Duodenal mucosa (tissue), 2 donors: ENCODE data around the gene SOWAHD.

Experiments
- H3K27ac ChIP-seq: one replicate; pipeline ENCODE4 v1.7.0; 2013; ENCODE audit warnings: low read depth, low read length
- H3K27me3 ChIP-seq, 2 donors: one replicate each; pipeline ENCODE4 v1.7.0; 2013; ENCODE audit warnings: low read length in 2 of 2, control low read depth in 1 of 2; ENCODE audit not compliant: insufficient read depth in 2 of 2, control insufficient read depth in 1 of 2
- H3K36me3 ChIP-seq, 2 donors: one replicate each; pipeline ENCODE4 v1.7.0; 2013; ENCODE audit warnings: low read length in 2 of 2, control low read depth in 1 of 2; ENCODE audit not compliant: insufficient read depth in 2 of 2, control insufficient read depth in 1 of 2
- H3K4me1 ChIP-seq, 2 donors: one replicate each; pipeline ENCODE4 v1.7.0; 2013; ENCODE audit warnings: low read length in 2 of 2, control low read depth in 1 of 2; ENCODE audit not compliant: insufficient read depth in 2 of 2, control insufficient read depth in 1 of 2
- H3K4me3 ChIP-seq, 2 donors: one replicate each; pipeline ENCODE4 v1.7.0; 2013; ENCODE audit warnings: low read length in 2 of 2, low read depth in 1 of 2
- H3K9ac ChIP-seq, 2 donors: one replicate each; pipeline ENCODE4 v1.7.0; 2013; ENCODE audit warnings: low read length in 2 of 2, low read depth in 1 of 2
- H3K9me3 ChIP-seq, 2 donors: one replicate each; pipeline ENCODE4 v1.7.0; 2013; ENCODE audit warnings: low read length in 2 of 2, control low read depth in 1 of 2; ENCODE audit not compliant: control insufficient read depth in 1 of 2

Gene SOWAHD

GRCh38 chrX:119757979-119758730, at the start of gene SOWAHD:
Gene SOWAHD (plus strand): TSS chrX:119758588. CDS start chrX:119758668, 80 bp downstream.
- Histone ChIP-seq H3K9ac (peak within 1 kb of the TSS; percentile 54 to 63), H3K27ac (peak within 1 kb of the TSS; percentile 84), H3K4me3 (peak within 1 kb of the TSS; percentile 62), H3K36me3 (no peaks in the 10 kb centered on the region), H3K9me3 (no peaks in the 10 kb centered on the region), H3K27me3 (no peaks in the 10 kb centered on the region), H3K4me1 (peaks cover 25 to 30% of the 10 kb centered on the region in 2 donors)

GRCh38 chrX:119708936-119709335, 49.5 kb upstream of the SOWAHD start:
- Histone ChIP-seq H3K27me3 (no peaks in the 10 kb centered on the region), H3K27ac (no peak overlapping the region), H3K9ac (no peak overlapping the region), H3K9me3 (no peaks in the 10 kb centered on the region), H3K4me1 (no peaks in the 10 kb centered on the region), H3K36me3 (no peaks in the 10 kb centered on the region), H3K4me3 (no peak overlapping the region)

GRCh38 chrX:119709630-119710029, 48.8 kb upstream of the SOWAHD start:
- H3K4me1 ChIP-seq = no peaks in the 10 kb centered on the region
- H3K36me3 ChIP-seq = no peaks in the 10 kb centered on the region
- no peaks in the 10 kb centered on the region for H3K9me3 ChIP-seq
- H3K9ac ChIP-seq = no peak overlapping the region
- no peak overlapping the region for H3K27ac ChIP-seq
- H3K4me3 ChIP-seq = no peak overlapping the region
- no peaks in the 10 kb centered on the region for H3K27me3 ChIP-seq

GRCh38 chrX:119721487-119721886, 36.9 kb upstream of the SOWAHD start:
- H3K27me3 ChIP-seq = no peaks in the 10 kb centered on the region
- no peaks in the 10 kb centered on the region for H3K36me3 ChIP-seq
- no peak overlapping the region for H3K9ac ChIP-seq
- no peak overlapping the region for H3K4me3 ChIP-seq
- no peak overlapping the region for H3K27ac ChIP-seq
- H3K4me1 ChIP-seq = no peaks in the 10 kb centered on the region
- no peaks in the 10 kb centered on the region for H3K9me3 ChIP-seq

GRCh38 chrX:119721926-119722325, 36.5 kb upstream of the SOWAHD start:
- Histone ChIP-seq H3K4me3 (no peak overlapping the region), H3K9me3 (no peaks in the 10 kb centered on the region), H3K27ac (no peak overlapping the region), H3K27me3 (no peaks in the 10 kb centered on the region), H3K9ac (no peak overlapping the region), H3K36me3 (no peaks in the 10 kb centered on the region), H3K4me1 (no peaks in the 10 kb centered on the region)

- no peak overlapping the region for H3K27ac ChIP-seq
Measured at GRCh38 chrX:119726900-119727555, 31.4 kb upstream of the SOWAHD start.

GRCh38 chrX:119728487-119728886, 29.9 kb upstream of the SOWAHD start:
- H3K9ac ChIP-seq = no peak overlapping the region
- H3K27ac ChIP-seq = no peak overlapping the region
- no peaks in the 10 kb centered on the region for H3K4me1 ChIP-seq
- H3K4me3 ChIP-seq = no peak overlapping the region
- H3K9me3 ChIP-seq = no peaks in the 10 kb centered on the region
- H3K36me3 ChIP-seq = no peaks in the 10 kb centered on the region
- H3K27me3 ChIP-seq = no peaks in the 10 kb centered on the region

More at GRCh38 chrX:119726900-119727555, 31.4 kb upstream of the SOWAHD start:
- no peaks in the 10 kb centered on the region for H3K27me3 ChIP-seq
- H3K4me3 ChIP-seq = no peak overlapping the region
- H3K36me3 ChIP-seq = no peaks in the 10 kb centered on the region
- no peaks in the 10 kb centered on the region for H3K4me1 ChIP-seq
- no peak overlapping the region for H3K9ac ChIP-seq
- H3K9me3 ChIP-seq = no peaks in the 10 kb centered on the region

- Histone ChIP-seq H3K9me3 (no peaks in the 10 kb centered on the region), H3K27ac (no peak overlapping the region), H3K9ac (no peak overlapping the region), H3K36me3 (no peaks in the 10 kb centered on the region), H3K4me3 (no peak overlapping the region), H3K4me1 (no peaks in the 10 kb centered on the region), H3K27me3 (no peaks in the 10 kb centered on the region)
Measured at GRCh38 chrX:119729408-119730201, 28.8 kb upstream of the SOWAHD start.

- no peaks in the 10 kb centered on the region for H3K4me1 ChIP-seq
- H3K9me3 ChIP-seq = no peaks in the 10 kb centered on the region
- H3K27me3 ChIP-seq = no peaks in the 10 kb centered on the region
- no peak overlapping the region for H3K27ac ChIP-seq
- H3K4me3 ChIP-seq = no peak overlapping the region
- no peaks in the 10 kb centered on the region for H3K36me3 ChIP-seq
- no peak overlapping the region for H3K9ac ChIP-seq
Measured at GRCh38 chrX:119734897-119735339, 23.5 kb upstream of the SOWAHD start.

GRCh38 chrX:119735467-119735866, 22.9 kb upstream of the SOWAHD start:
- H3K36me3 ChIP-seq = no peaks in the 10 kb centered on the region
- no peak overlapping the region for H3K27ac ChIP-seq
- no peaks in the 10 kb centered on the region for H3K27me3 ChIP-seq
- H3K9ac ChIP-seq = no peak overlapping the region
- H3K9me3 ChIP-seq = no peaks in the 10 kb centered on the region
- no peaks in the 10 kb centered on the region for H3K4me1 ChIP-seq
- no peak overlapping the region for H3K4me3 ChIP-seq
